H9 (cell line): ENCODE results near the gene CENPV. TPM values are rescaled to one million over a fixed set of nuclear protein-coding genes. Genes with fewer than 3 reads are reported as not detected.

ENCODE experiments used
- DNase-seq: peaks from one replicate; pipeline ENCODE4 v3.0.0-alpha.2; 2017
- H2AFZ ChIP-seq: one replicate; pipeline ENCODE4 v1.6.1; 2013; ENCODE audit warnings: mild to moderate bottlenecking, low read length, control low read depth, moderate library complexity
- H2AK5ac ChIP-seq: 2 replicates; pipeline ENCODE4 v1.6.1; 2013; ENCODE audit warnings: low read length, control low read depth, mixed read lengths; ENCODE audit not compliant: insufficient read length
- H2BK120ac ChIP-seq: one replicate; pipeline ENCODE4 v1.6.1; 2013; ENCODE audit warnings: low read depth, mild to moderate bottlenecking, low read length, control low read depth, inconsistent platforms; ENCODE audit not compliant: poor library complexity, severe bottlenecking
- H2BK12ac ChIP-seq: 2 replicates; pipeline ENCODE4 v1.6.1; 2013; ENCODE audit warnings: low read length, control low read depth, mixed read lengths, low read depth; ENCODE audit not compliant: insufficient read length
- H2BK15ac ChIP-seq: 2 replicates; pipeline ENCODE4 v1.6.1; 2013; ENCODE audit warnings: low read depth, low read length, control low read depth
- H2BK20ac ChIP-seq: one replicate; pipeline ENCODE4 v1.6.1; 2013; ENCODE audit warnings: low read depth, mild to moderate bottlenecking, low read length, control low read depth, inconsistent platforms; ENCODE audit not compliant: poor library complexity, severe bottlenecking
- H2BK5ac ChIP-seq: 2 replicates; pipeline ENCODE4 v1.6.1; 2013; ENCODE audit warnings: low read length, control low read depth, mixed read lengths; ENCODE audit not compliant: insufficient read length
- H3K14ac ChIP-seq: 2 replicates; pipeline ENCODE4 v1.6.1; 2013; ENCODE audit warnings: low read length, control low read depth; ENCODE audit not compliant: insufficient read depth
- H3K18ac ChIP-seq: 2 replicates; pipeline ENCODE4 v1.6.1; 2013; ENCODE audit warnings: low read depth, mild to moderate bottlenecking, mixed read lengths, low read length, control low read depth; ENCODE audit not compliant: insufficient read length
- H3K23ac ChIP-seq: 2 replicates; pipeline ENCODE4 v1.6.1; 2013; ENCODE audit warnings: low read length, control low read depth, mixed read lengths, low read depth; ENCODE audit not compliant: insufficient read length
- H3K23me2 ChIP-seq: 2 replicates; pipeline ENCODE4 v1.6.1; 2013; ENCODE audit warnings: low read depth, mild to moderate bottlenecking, mixed read lengths, low read length, control low read depth; ENCODE audit not compliant: insufficient read length, poor library complexity, severe bottlenecking
- H3K27ac ChIP-seq: 2 replicates; pipeline ENCODE4 v1.5.1; 2013; ENCODE audit warnings: low read length, control low read depth, mixed read lengths, low read depth; ENCODE audit not compliant: insufficient read length
- H3K27me3 ChIP-seq: 2 replicates; pipeline ENCODE4 v1.6.1; 2013; ENCODE audit warnings: low read length, control low read depth, inconsistent platforms; ENCODE audit not compliant: insufficient read depth
- H3K4ac ChIP-seq: 2 replicates; pipeline ENCODE4 v1.6.1; 2013; ENCODE audit warnings: low read depth, mild to moderate bottlenecking, control low read depth, inconsistent platforms, low read length, moderate library complexity
- H3K4me1 ChIP-seq: 2 replicates; pipeline ENCODE4 v1.6.1; 2013; ENCODE audit warnings: low read length, control low read depth, inconsistent platforms; ENCODE audit not compliant: insufficient read depth
- H3K4me2 ChIP-seq: 2 replicates; pipeline ENCODE4 v1.6.1; 2013; ENCODE audit warnings: low read length, control low read depth, mixed read lengths; ENCODE audit not compliant: insufficient read length, insufficient read depth
- H3K56ac ChIP-seq: 2 replicates; pipeline ENCODE4 v1.6.1; 2013; ENCODE audit warnings: low read depth, mild to moderate bottlenecking, mixed read lengths, low read length, control low read depth; ENCODE audit not compliant: insufficient read length
- H3K79me1 ChIP-seq: 2 replicates; pipeline ENCODE4 v1.6.1; 2013; ENCODE audit warnings: low read depth, mild to moderate bottlenecking, moderate library complexity, low read length, control low read depth, inconsistent platforms; ENCODE audit not compliant: insufficient read depth, poor library complexity, severe bottlenecking
- H3K79me2 ChIP-seq: 2 replicates; pipeline ENCODE4 v1.6.1; 2013; ENCODE audit warnings: low read length, control low read depth, inconsistent platforms; ENCODE audit not compliant: insufficient read depth
- H3K9ac ChIP-seq: 2 replicates; pipeline ENCODE4 v1.6.1; 2013; ENCODE audit warnings: low read length, control low read depth, mixed read lengths; ENCODE audit not compliant: insufficient read length; ENCODE audit errors: extremely low read depth
- H3K9me3 ChIP-seq: one replicate; pipeline ENCODE4 v1.6.1; 2013; ENCODE audit warnings: low read depth, low read length, inconsistent platforms; ENCODE audit not compliant: control insufficient read depth
- H3T11ph ChIP-seq: one replicate; pipeline ENCODE4 v1.6.1; 2013; ENCODE audit warnings: mild to moderate bottlenecking, low read length, control low read depth, inconsistent platforms
- H4K20me1 ChIP-seq: one replicate; pipeline ENCODE4 v1.6.1; 2013; ENCODE audit not compliant: control insufficient read depth, insufficient read length, insufficient read depth
- H4K5ac ChIP-seq: 2 replicates; pipeline ENCODE4 v1.6.1; 2013; ENCODE audit warnings: low read depth, mild to moderate bottlenecking, mixed read lengths, low read length, control low read depth; ENCODE audit not compliant: insufficient read length
- H4K8ac ChIP-seq: replicated peaks from 2 replicates; pipeline ENCODE4 v1.6.1; 2013; ENCODE audit warnings: low read length, control low read depth, mixed read lengths, low read depth; ENCODE audit not compliant: insufficient read length
- H4K91ac ChIP-seq: 2 replicates; pipeline ENCODE4 v1.6.1; 2013; ENCODE audit warnings: low read depth, mild to moderate bottlenecking, moderate library complexity, mixed read lengths, low read length, control low read depth; ENCODE audit not compliant: insufficient read length
- H3K27ac Mint-ChIP-seq, 3 experiments: 2 replicates in 2 of 3; 3 replicates in 1 of 3; pipeline ENCODE4 v1.8.0; 2020 to 2021; ENCODE audit warnings: mixed read lengths in 3 of 3, mild to moderate bottlenecking in 1 of 3, moderate library complexity in 1 of 3
- H3K27me3 Mint-ChIP-seq: 2 replicates; pipeline ENCODE4 v1.8.0; 2021; ENCODE audit warnings: low read depth, mild to moderate bottlenecking, moderate library complexity, mixed read lengths
- H3K36me3 Mint-ChIP-seq, 3 experiments: 2 replicates in 2 of 3; 3 replicates in 1 of 3; pipeline ENCODE4 v1.8.0; 2020 to 2021; ENCODE audit warnings: low read depth in 3 of 3, mixed read lengths in 3 of 3; ENCODE audit not compliant: insufficient read depth in 1 of 3
- H3K4me1 Mint-ChIP-seq, 2 experiments: 2 replicates each; pipeline ENCODE4 v1.8.0; 2020; ENCODE audit warnings: mixed read lengths in 2 of 2
- H3K4me3 Mint-ChIP-seq, 2 experiments: 2 replicates in 1 of 2; 3 replicates in 1 of 2; pipeline ENCODE4 v1.8.0; 2020 to 2021; ENCODE audit warnings: mild to moderate bottlenecking in 2 of 2, mixed read lengths in 2 of 2, moderate library complexity in 1 of 2
- H3K9me3 Mint-ChIP-seq, 2 experiments: 2 replicates in 1 of 2; 3 replicates in 1 of 2; pipeline ENCODE4 v1.8.0; 2020; ENCODE audit warnings: mild to moderate bottlenecking in 2 of 2, mixed read lengths in 2 of 2, moderate library complexity in 1 of 2
- WGBS: extraction: QIAGEN DNeasy Blood & Tissue Kit; methylation state at CpG from one replicate; pipeline ENCODE4 v1.1.7; 2013; ENCODE audit warnings: missing lambda C conversion rate, low lambda C conversion rate, mixed read lengths; ENCODE audit not compliant: insufficient read length; ENCODE audit errors: extremely low coverage; 5-methylcytosine and 5-hydroxymethylcytosine counted together
- total RNA-seq: library from RNA; stranded (reverse); gene quantifications from 2 replicates; pipeline ENCODE4 v1.2.1, GENCODE V29; 2021
- TF ChIP-seq, protein P1 (sequence below): fragments of 200-600 bp; sonication (generic); conservative IDR thresholded peaks from 3 replicates; pipeline ENCODE4 v1.8.0; 2021; ENCODE audit warnings: antibody characterized with exemption, mild to moderate bottlenecking

The CENPV gene
- total RNA-seq, 1 experiment from 2014 or later, result 200 TPM

GRCh38 chr17:16361874-16362273 is 8.6 kb upstream of the CENPV start:
- Mint-ChIP-seq H3K36me3 (no peaks in the 10 kb centered on the region), H3K9me3 (no peaks in the 10 kb centered on the region), H3K27ac (no peak overlapping the region), H3K4me3 (no peak overlapping the region), H3K4me1 (peaks cover 0 to 5% of the 10 kb centered on the region in 2 experiments; a peak in 2 of 4 replicates), H3K27me3 (peaks cover 1% of the 10 kb centered on the region)
- H2BK5ac ChIP-seq, result no peak overlapping the region
- H3K23me2 ChIP-seq, result no peaks in the 10 kb centered on the region
- no peak overlapping the region for H3K56ac ChIP-seq
- H2BK12ac ChIP-seq, result no peak overlapping the region
- no peak overlapping the region for H2BK15ac ChIP-seq
- TF ChIP-seq, protein P1, sequence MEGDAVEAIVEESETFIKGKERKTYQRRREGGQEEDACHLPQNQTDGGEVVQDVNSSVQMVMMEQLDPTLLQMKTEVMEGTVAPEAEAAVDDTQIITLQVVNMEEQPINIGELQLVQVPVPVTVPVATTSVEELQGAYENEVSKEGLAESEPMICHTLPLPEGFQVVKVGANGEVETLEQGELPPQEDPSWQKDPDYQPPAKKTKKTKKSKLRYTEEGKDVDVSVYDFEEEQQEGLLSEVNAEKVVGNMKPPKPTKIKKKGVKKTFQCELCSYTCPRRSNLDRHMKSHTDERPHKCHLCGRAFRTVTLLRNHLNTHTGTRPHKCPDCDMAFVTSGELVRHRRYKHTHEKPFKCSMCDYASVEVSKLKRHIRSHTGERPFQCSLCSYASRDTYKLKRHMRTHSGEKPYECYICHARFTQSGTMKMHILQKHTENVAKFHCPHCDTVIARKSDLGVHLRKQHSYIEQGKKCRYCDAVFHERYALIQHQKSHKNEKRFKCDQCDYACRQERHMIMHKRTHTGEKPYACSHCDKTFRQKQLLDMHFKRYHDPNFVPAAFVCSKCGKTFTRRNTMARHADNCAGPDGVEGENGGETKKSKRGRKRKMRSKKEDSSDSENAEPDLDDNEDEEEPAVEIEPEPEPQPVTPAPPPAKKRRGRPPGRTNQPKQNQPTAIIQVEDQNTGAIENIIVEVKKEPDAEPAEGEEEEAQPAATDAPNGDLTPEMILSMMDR, result no peak
- H4K20me1 ChIP-seq, result no peaks in the 10 kb centered on the region
- H3K4me2 ChIP-seq, result no peak overlapping the region
- no peaks in the 10 kb centered on the region for H3K27me3 ChIP-seq
- H2AK5ac ChIP-seq, result no peak overlapping the region
- H3K79me2 ChIP-seq, result no peaks in the 10 kb centered on the region
- H3T11ph ChIP-seq, result no peak overlapping the region
- no peaks in the 10 kb centered on the region for H3K79me1 ChIP-seq
- no peak overlapping the region for H3K23ac ChIP-seq
- no peak overlapping the region for H2BK20ac ChIP-seq
- H2AFZ ChIP-seq, result no peak overlapping the region
- H3K18ac ChIP-seq, result no peak overlapping the region
- H3K27ac ChIP-seq, result no peak overlapping the region
- no peaks in the 10 kb centered on the region for H3K9me3 ChIP-seq
- no peak overlapping the region for H3K14ac ChIP-seq
- no CpG with 5 or more reads among the region's 8 CpGs for whole genome bisulfite sequencing
- H4K91ac ChIP-seq, result no peak overlapping the region
- no peaks in the 10 kb centered on the region for H3K4me1 ChIP-seq
- no peak overlapping the region for H4K8ac ChIP-seq
- H4K5ac ChIP-seq, result no peak overlapping the region
- no peak for DNase-seq
- no peak overlapping the region for H3K9ac ChIP-seq
- H3K4ac ChIP-seq, result no peak overlapping the region
- H2BK120ac ChIP-seq, result no peak overlapping the region
